AG09309 (cell line): ENCODE results near the gene NPHP4.
"Not testable (repeated sequence)": the region's sequence is repeated elsewhere in the genome, so short reads cannot be mapped to it uniquely, and the experiment has no call there.

Experiments used
- DNase-seq: peaks from one replicate; pipeline ENCODE4 v3.0.0-alpha.2; 2010; ENCODE audit warnings: low read depth
- H3K4me3 ChIP-seq: 2 replicates; pipeline ENCODE4 v1.5.1; 2011; ENCODE audit warnings: mild to moderate bottlenecking, low read depth, low read length, moderate library complexity; ENCODE audit not compliant: control insufficient read depth
- TF ChIP-seq, protein P1 (sequence below): IDR thresholded peaks from 2 replicates; pipeline ENCODE4 v1.5.1; 2011; ENCODE audit warnings: mild to moderate bottlenecking, low read depth, low read length, inconsistent platforms; ENCODE audit not compliant: insufficient read depth, control insufficient read depth; ENCODE audit errors: missing control alignments

NPHP4 gene

DNA sequence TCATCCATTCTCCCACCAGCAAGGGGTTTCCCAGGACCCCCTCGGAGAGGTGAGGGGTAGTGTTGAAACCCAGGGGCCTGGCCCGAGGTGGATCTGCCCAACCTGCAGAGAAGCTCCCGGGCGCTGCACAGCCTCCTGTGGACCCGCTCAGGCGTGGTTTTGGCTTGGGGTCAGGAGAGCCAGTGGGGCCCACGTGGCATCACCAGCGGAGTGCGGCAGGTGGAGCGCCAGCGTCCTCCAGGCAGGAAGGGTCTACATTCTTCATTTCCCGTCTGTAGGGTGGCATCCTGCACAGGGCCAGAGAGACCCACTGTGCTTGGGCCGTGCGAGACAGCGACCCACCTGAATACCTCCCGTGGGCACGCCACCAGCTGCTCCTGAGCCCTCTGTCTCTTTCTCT is 135.2 kb downstream of the NPHP4 start:
- TF ChIP-seq, protein P1, sequence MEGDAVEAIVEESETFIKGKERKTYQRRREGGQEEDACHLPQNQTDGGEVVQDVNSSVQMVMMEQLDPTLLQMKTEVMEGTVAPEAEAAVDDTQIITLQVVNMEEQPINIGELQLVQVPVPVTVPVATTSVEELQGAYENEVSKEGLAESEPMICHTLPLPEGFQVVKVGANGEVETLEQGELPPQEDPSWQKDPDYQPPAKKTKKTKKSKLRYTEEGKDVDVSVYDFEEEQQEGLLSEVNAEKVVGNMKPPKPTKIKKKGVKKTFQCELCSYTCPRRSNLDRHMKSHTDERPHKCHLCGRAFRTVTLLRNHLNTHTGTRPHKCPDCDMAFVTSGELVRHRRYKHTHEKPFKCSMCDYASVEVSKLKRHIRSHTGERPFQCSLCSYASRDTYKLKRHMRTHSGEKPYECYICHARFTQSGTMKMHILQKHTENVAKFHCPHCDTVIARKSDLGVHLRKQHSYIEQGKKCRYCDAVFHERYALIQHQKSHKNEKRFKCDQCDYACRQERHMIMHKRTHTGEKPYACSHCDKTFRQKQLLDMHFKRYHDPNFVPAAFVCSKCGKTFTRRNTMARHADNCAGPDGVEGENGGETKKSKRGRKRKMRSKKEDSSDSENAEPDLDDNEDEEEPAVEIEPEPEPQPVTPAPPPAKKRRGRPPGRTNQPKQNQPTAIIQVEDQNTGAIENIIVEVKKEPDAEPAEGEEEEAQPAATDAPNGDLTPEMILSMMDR, result no peak

DNA sequence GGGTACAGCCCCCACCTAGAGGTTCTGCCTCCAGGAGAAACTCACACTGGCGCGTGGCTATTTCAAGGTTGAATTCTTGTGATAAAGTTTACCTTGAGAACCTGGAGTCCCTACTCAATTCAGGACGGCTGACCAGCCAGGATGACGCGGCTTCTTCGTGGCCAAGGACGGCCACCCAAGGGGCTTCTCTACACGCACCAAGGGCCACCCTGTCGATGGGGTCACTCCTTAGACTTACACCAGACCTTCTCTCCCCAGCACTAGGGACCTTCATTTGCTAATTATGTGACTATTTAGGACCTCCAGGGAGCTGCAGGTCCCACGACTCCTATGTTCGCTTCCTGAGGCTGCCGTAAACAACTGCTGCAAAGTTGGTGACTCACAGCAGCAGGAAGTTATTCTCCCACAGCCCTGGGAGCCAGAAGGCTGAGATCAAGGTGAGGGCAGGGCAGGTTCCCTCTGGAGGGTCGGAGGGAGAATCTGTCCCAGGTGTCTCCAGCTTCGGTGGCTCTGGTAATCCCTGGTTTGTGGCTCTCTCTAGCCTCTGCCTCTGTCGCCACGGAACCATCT is 135.9 kb downstream of the NPHP4 start:
- no peak overlapping the region for H3K4me3 ChIP-seq
- DNase-seq, result no peak
- TF ChIP-seq, protein P1, result no peak

More for the DNA sequence above, 135.2 kb downstream of the NPHP4 start:
- no peak overlapping the region for H3K4me3 ChIP-seq
- no peak for DNase-seq

DNA sequence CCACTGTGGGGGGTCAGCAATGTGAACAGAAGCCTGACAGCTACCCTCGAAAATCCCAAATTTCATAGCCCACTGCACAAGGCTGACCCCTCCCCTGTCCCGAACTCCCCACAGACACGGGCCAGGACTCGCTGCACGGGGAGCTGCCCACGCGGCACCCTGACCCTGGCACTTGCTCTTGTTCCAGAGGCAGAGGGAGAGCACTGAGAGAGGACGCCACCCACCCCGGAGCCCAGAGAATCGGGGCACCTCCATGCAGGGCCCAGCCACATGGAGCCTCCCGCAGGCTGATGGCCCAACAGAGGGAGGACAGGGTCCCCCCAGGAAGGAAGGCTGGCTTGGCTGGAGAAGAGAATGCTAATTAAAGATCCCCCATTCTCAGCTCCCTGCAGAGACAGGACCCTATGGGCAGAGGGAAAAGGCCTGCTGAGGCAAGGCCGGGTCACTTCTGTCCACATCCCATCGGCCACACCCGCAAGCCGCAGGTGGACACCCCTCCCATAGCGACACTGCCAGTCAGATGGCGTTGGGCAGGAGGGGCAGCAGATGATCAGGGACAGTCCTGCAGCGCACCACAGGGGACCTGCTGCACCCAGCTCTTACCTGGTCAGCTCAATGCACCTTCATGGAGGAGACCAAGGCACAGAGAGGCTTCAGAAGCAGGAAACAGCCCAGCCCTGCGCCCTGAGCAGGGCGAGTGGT is 136.9 kb downstream of the NPHP4 start:
- no peak for DNase-seq
- TF ChIP-seq, protein P1, result no peak
- H3K4me3 ChIP-seq, result no peak overlapping the region

DNA sequence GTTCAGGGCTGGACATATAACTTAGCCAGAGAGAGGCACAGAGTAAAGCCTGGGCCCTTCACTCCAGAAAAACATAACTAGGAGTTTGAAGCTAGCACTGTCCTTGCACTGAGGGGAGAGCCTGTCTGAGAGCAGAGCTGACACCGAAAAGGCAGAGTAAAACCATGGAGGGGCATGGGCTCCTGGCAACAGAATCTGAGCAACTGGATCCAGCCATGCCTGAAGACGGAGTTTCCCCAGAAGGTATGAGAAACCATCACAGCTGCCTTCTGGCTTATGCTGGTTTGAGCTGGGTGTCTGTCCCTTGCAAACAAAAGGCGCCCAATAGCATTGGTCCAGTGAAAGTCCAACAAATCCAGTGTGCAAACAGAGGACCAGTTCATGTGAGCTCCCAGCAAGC is 137.5 kb downstream of the NPHP4 start:
- no peak overlapping the region for H3K4me3 ChIP-seq
- DNase-seq, result no peak
- TF ChIP-seq, protein P1, result no peak

DNA sequence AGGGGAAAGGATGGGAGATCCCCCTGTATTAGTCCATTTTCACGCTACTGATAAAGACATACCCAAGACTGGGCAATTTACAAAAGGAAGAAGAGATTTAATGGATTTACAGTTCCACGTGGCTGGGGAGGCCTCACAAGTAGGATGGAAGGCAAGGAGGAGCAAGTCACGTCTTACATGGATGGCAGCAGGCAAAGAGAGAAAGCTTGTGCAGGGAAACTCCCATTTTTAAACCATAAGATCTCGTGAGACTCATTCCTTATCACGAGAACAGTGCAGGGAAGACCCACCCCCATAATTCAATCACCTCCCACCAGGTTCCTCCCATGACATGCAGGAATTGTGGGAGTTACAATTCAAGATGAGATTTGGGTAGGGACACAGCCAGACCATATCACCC is 138.4 kb downstream of the NPHP4 start:
- DNase-seq, H3K4me3 ChIP-seq: not testable (repeated sequence)

DNA sequence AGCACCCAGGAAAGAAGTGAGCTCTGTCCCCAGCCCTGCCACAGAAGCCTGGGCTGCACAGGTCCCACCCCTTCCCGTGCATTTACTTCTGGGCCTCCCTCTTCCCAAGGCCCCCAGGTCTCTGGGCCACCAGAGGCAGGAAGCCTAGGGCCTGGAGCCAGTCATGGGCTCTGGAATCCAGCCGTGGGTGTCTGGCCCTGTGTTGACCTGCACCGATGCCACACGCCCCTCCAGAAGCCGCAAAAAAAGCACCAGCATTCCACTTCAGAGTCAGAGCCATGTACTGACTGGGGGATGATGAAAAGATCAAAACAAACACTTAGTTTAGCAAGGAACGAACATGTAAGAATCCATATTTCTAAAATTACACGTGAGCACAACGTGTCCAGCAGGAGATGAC is 141.7 kb downstream of the NPHP4 start:
- no peak overlapping the region for H3K4me3 ChIP-seq
- DNase-seq, result no peak
- TF ChIP-seq, protein P1, result no peak

DNA sequence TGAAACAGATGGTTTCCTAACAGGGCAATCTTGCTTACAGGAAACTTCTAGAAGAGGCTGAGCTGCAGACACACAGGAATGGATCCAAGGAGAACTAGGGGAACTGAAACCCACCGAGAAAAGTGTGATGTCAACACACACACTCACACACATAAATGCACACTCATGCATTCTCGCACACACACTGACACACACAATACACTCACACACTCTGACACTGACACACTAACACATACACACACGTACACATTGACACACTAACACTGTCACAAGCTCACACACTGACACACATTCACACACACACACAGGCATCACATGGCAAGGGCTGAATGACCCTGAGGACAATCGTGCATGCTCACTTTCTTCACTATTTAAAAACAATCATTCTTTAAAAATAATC is 142.7 kb downstream of the NPHP4 start:
- no peak overlapping the region for H3K4me3 ChIP-seq
- DNase-seq, result no peak
- TF ChIP-seq, protein P1, result no peak
